DMS153 (cell line): ENCODE results near the gene RNF214.
"Not testable (repeated sequence)": the region's sequence is repeated elsewhere in the genome, so short reads cannot be mapped to it uniquely, and the experiment has no call there.

Source experiments
- DNase-seq: peaks from one replicate; lab custom pipeline; 2025; lab: John Stamatoyannopoulos, UW

RNF214 gene

GRCh38 chr11:117230999-117231841, 1.3 kb upstream of the RNF214 start:
- no peak for DNase-seq

- DNase-seq = no peak
These were observed 704 bp upstream of the RNF214 start, which contains the start of gene PCSK7 for GRCh38 chr11:117231842-117232091. TSS of gene PCSK7 (minus strand) at chr11:117232073. CDS start at chr11:117229844, 2,229 bp downstream.

GRCh38 chr11:117232911-117233409, 489 bp downstream of the RNF214 start:
- no peak for DNase-seq

GRCh38 chr11:117238221-117238620, 5.8 kb downstream of the RNF214 start:
- no peak for DNase-seq

GRCh38 chr11:117239295-117239694, 6.8 kb downstream of the RNF214 start:
- no peak for DNase-seq

DNA sequence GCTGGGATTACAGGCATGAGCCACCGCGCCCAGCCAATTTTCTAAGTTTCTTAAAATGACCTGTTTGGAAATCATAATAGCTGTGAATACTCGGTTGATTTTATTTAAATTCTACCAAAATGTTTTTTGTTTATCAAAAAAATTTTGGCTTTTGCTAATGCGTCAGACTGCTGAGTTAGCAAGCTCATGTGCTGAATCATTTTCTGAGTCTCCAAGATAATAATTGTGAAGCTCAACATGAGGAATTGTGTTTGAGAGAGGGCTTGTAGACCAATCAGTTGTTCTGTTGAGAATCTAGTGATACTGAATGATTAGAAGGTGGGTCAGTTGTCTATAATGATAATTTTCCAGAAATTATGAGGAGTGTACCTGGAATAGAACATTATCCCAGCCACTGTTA, 15.9 kb downstream of the RNF214 start:
- no peak for DNase-seq

DNA sequence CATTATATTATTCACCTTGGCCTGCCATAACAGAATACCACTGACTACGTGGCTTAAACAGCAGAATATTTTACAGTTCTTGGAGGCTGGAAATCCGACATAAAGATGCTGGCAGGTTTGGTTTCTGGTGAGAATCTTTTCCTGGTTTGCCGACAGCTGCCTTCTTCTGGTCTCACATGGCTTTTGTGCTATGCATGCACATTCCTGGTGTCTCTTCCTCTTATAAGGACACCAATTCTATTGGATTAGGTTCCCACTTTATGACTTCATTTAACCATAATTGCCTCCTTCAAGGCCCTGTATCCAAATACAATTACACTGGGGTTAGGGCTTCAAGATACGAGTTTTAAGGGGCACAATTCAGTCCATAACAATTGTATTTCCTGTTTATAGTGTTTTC, 17.1 kb downstream of the RNF214 start:
- no peak for DNase-seq

DNA sequence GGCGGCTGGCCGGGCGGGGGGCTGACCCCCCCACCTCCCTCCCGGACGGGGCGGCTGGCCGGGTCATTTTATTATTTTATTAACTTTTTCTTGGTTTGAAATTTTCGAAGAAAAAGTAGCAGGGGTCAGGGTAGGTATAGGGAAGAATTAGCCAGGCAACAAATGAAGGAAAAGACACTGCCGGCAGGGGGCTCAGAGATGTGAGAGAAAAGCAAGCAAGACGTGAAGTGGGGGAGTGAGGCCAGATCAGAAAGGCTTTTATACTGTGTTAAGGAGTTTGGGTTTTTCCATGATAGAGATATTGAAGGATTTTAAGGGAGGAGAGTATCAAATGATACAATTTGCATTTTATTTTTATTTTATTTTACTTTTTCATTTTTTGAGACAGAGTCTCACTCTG, 19.0 kb downstream of the RNF214 start:
- no peak for DNase-seq

GRCh38 chr11:117255966-117256365, 23.5 kb downstream of the RNF214 start:
- DNase-seq = no peak

GRCh38 chr11:117256573-117256972, 24.1 kb downstream of the RNF214 start:
- no peak for DNase-seq

GRCh38 chr11:117258576-117258975, 26.1 kb downstream of the RNF214 start:
- no peak for DNase-seq

GRCh38 chr11:117259417-117259816, 26.9 kb downstream of the RNF214 start:
- DNase-seq = no peak

DNA sequence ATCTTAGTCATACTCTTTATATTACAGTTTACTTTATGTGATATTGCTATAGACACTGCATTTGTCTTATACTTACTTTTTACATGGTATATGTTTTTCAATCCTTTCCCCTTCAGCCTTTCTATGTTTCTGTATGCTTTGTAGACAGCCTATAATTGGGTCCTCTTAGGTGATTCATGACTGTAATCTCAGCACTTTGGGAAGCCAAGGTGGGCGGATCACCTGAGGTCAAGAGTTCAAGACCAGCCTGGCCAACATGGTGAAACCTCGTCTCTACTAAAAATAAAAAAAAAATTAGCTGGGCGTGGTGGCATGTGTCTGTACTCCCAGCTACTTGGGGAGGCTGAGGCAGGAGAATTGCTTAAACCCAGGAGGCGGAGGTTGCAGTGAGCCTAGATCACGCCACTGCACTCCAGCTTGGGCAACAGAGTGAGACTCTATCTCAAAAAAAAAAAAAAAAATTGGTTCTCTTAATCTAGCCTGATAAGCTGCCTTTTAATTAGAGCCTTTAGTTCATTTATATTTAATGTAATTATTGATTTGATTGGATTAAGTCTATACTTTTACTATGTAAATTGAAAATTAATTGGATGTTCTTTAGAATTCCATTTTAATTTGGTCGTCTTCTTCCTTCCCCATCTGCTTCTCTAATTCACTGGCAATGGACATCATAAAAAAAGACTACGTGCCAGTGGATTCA, 32.3 kb downstream of the RNF214 start:
- not testable (repeated sequence) for DNase-seq

DNA sequence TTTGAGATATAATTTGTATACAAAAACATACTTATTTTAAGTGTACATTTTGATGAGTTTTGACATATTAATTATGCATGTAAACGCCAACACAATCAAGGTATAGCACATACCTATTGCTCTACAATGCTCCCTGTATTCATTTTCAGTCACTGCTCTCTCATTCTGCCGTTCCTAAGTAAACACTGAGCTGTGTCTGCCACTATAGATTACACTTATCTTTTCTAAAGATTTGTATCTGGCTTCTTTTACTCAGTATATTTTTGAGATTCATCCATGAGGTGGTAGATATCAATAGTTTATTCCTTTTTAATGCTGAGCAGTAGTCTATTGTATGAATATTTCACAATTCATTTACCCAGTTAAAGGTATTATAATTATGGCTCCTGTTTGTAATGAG, 33.3 kb downstream of the RNF214 start:
- no peak for DNase-seq

- no peak for DNase-seq
These were observed 37.4 kb downstream of the RNF214 start for GRCh38 chr11:117269856-117270255.

DNA sequence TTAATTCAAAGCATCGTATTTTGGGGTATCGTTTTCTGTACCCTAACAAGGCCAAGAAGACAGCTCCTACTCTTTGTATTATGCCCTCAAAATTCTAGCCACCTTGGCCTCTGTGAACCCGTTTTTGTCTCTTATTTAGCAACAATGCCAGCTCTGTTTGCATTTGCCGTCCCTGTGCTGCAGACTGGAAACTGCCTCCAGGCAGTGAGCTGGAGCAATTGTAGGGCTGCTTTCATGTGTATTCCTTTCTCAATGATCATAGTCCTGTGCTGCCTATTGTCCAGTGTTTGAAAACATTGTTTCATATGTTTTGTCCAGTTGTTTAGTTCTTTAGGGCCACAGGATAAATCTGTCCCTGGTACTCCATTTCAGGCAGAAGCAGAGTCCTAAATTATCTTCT, 38.7 kb downstream of the RNF214 start:
- no peak for DNase-seq

GRCh38 chr11:117272175-117272574, 39.7 kb downstream of the RNF214 start:
- not testable (repeated sequence) for DNase-seq

DNA sequence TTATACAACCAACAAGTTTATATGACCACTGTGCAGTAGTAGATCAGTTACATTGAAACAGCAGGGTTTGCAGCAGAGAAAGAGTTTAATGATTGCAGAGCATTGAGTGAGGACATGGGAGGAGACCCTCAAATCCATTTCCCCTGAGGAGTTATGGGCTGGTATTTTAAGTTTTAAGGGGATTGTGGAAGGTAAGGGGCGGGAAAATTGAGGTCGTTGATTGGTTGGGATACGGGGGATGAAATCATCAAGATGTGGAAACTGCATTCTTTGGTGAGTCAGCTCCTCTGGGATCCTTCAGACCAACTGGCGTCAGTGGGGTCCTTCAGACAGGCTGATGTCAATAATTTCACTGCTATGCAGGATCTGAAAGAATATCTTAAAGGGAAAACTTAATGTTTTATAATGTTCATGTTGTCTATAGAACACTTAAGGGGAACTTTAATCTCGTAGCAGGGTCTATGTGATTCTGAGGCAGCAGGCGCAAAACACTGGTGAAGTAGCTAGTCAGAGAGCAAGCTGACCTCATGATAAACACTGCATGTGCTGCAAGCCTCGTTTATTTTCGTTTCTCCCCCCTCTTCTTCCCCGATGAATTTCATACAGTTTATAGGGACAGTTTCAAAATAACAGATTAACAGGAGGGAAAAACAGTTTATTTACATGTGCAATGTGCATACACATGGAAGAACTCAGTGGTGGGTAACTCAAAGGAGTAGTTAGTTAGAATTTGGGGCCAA, 41.2 kb downstream of the RNF214 start:
- DNase-seq = no peak

DNA sequence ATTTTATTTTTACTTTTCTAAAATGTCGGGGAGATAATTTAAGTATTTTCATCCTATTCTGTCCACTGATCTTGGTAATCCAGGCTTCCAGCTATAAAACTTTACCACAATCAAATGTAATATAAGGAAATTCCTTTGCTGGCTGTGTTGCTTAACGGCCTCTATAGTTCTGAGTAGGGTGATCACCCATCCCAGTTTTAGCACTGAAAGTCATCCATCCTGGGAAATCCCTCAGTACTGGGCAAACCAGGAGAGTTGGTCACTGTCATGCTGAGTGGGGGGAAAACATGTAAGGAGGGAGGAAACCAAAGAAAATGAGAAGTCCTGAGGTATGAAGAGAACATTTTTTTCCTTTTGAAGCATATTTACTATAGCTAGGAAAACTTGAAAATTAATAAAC, 45.9 kb downstream of the RNF214 start:
- DNase-seq = no peak

DNA sequence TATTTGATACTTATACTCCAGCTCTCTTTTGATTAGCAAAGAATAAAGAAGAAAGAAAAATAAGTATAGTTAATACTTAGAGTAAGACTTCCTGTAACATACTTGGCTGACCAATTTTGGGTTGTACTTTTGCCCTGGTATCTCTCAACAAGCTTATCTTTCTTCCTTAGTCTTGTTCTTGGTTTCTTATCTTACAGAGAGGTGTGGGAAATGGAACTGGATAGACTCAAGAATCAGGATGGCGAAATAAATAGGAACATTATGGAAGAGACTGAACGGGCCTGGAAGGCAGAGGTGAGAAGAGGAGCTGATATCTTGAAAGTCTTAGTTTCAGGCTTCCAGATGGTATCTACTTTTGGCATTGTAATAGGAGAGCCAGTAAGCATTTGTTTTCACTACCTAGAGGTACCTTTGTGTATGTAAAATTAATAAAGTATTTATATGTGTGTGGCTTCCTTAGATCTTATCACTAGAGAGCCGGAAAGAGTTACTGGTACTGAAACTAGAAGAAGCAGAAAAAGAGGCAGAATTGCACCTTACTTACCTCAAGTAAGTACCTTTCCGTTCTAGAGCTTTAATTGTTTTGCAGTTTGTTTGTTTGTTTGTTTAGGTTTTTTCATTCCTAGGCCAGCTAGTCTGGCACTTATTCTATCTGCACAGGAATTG, 47.4 kb downstream of the RNF214 start:
- no peak for DNase-seq

DNA sequence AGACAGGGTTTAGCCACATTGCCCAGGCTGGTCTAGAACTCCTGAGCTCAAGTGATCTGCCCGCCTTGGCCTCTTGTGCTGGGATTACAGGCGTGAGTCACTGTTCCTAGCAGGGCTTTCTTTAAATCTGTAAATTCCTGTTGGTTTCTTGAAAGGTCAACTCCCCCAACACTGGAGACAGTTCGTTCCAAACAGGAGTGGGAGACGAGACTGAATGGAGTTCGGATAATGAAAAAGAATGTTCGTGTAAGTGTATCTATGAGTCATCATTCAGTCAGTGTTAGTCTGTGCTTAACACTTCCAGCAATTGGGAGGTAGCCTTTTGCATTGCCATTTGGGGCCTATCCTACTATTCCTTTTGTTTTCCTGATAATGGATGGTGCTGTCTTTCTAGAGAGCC, 48.7 kb downstream of the RNF214 start:
- no peak for DNase-seq

DNA sequence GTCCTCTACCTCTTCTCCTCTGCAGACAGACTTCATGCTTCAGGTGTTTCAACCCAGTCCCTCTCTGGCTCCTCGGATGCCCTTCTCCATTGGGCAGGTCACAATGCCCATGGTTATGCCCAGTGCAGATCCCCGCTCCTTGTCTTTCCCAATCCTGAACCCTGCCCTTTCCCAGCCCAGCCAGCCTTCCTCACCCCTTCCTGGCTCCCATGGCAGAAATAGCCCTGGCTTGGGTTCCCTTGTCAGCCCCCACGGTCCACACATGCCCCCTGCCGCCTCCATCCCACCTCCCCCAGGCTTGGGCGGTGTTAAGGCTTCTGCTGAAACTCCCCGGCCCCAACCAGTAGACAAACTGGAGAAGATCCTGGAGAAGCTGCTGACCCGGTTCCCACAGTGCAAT, 49.4 kb downstream of the RNF214 start:
- DNase-seq = no peak
